Fibroblast of skin of abdomen (primary cell): ENCODE data around the gene PKD1L1.
"Not testable (repeated sequence)": the region's sequence is repeated elsewhere in the genome, so short reads cannot be mapped to it uniquely, and the experiment has no call there.

Experiments used
- DNase-seq: peaks from one replicate; pipeline ENCODE4 v3.0.0-alpha.2; 2013

PKD1L1 gene

DNA sequence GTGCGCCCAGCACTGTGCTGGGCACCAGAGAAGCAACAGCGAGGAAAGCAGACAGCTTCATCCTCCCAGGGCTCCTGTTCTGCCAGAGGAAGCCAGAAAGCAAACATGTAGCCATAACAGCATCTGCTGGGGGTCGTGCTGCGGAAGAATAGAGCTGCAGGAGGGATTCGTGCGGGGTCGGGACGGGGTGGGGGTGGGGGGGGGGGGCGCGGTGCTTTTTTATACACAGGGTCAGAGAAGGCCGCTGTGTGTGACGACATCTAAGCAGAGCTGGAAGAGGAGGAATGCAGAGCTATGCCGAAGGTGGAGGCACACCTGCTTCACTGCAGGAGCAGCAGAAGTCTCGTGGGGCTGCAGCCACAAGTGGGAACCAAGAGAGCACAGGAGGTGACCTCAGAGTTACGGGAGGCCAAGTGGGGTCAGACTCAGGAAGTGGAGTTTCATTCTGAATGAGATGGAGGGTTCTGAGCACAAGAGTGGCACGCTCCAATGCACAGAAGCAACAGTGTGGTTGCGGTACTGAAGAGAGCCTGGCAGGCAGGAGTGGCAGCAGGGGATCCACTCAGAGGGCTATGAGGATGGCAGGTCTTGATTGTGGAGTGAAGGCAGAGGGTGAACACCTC lies 11.1 kb downstream of the PKD1L1 start:
- no peak for DNase-seq

DNA sequence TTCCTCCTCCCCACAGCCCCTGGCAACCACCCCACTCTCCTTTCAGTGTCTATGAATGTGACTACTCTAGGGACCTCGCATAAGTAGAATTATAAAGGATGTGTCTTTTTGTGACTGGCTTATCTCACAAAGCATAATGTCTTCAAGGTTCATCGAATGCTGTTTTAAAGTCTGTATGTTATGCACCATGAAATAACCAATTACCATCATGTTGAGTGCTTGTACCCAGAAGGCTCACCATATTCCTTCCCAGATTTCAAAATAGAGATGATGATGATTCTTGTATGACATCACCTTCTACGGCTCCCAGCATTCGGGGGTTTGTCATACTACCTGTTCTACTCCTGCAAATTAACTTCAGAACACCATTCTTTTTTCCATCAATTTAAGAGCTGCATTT lies 11.9 kb downstream of the PKD1L1 start:
- DNase-seq: no peak

DNA sequence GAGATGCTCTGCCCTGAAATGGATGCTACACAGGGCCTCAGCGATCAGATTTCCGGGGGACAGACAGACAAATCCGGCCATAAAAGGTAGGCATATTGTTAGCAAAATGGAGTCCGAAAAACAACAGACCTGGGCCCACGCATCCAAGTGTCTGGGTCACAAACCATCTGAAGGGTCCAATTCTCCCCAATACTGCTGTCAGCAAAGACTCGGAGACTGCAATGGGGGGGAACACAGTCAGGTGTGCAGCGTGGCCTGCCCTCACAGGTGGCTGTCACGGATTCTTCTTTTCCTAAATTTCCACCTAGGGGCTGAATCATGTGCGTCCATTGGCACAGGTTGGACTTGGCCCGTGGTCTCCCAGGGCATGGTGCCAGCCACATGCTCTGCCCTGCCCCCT lies 12.9 kb downstream of the PKD1L1 start:
- DNase-seq: no peak

DNA sequence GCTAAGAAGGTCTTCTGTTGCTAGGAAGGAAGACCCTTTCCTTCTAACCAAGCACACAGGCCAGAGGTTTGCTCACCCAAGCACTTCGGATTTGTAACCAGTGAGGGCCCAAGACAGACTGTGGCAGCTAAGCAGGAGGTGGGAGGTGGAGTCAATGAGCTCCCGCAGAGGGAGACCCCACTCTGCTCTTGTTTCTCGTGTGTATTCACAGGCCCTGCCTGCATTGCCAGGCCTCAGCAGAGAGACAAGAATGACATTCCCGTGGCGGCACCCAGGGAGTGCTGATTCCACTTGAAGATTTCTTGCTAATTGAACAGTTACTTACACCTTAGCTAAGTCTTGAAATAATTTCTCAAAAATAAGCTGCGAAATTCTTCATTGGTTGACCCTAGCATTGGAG lies 13.4 kb downstream of the PKD1L1 start:
- DNase-seq: no peak

DNA sequence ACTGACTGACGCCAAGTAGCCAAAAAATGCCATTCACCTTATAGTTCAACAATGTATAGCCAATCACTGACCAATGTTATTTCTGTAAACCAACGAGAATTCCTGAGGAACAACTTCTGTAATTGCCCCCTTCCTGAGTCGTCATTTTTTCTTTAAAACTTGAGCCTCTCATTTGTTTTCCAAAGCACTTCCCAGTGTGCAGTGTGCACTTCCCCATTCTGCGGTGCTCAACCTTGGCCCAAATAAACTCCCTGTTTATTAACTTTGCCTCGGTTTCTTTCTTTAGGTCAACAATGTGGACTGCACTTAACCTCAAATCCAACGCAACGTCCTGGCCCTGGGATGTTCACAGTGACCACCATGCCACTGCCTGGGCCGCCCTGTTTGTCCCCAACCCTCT lies 15.1 kb downstream of the PKD1L1 start:
- DNase-seq: no peak

DNA sequence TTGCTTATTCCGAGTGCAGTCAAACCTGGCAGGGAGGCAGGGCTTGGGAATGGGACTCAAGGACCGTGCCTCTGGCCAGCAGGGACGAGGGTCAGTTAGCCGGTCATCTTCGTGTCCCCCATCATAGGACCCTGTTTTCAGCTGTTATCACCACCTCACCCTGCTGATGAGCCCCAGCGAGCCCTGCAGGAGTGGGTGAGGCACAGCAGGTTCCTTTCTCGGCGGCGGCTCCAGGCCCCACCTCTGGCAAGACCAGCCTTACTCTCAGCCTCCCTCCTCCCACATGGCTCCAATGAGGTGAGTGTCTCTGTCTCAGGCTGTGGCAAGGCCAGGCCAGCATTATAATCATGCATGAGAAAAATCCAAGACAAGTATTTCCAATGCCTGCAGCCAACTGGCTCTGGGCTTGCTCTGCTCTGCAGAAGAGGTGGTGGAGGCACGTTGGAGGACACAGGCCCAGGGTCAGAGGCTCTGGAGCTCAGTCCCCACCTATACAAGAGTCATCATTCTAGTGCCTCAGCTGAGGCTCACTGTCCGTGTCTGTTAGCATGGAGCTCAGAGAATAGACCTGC lies 15.7 kb downstream of the PKD1L1 start:
- DNase-seq: no peak

DNA sequence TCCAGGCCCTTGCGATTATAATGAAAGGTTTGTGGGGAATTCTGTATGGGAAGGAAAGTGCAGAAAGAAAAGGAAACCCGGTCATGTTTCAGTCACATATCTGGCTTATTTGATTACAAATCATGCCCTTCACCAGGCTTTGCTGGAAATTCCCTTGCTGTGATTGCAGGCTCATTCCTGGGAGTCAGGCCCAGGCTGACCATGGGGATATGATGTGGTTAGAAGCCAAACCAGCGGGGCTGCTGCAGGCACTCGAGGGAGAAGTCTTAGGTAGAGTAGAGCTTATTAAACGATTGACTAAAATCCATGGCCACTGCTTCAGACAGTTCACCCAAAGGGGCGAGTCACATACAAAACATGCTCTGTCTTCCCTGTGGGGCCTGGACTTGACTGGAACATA lies 16.2 kb downstream of the PKD1L1 start:
- DNase-seq: peak; percentile 67

DNA sequence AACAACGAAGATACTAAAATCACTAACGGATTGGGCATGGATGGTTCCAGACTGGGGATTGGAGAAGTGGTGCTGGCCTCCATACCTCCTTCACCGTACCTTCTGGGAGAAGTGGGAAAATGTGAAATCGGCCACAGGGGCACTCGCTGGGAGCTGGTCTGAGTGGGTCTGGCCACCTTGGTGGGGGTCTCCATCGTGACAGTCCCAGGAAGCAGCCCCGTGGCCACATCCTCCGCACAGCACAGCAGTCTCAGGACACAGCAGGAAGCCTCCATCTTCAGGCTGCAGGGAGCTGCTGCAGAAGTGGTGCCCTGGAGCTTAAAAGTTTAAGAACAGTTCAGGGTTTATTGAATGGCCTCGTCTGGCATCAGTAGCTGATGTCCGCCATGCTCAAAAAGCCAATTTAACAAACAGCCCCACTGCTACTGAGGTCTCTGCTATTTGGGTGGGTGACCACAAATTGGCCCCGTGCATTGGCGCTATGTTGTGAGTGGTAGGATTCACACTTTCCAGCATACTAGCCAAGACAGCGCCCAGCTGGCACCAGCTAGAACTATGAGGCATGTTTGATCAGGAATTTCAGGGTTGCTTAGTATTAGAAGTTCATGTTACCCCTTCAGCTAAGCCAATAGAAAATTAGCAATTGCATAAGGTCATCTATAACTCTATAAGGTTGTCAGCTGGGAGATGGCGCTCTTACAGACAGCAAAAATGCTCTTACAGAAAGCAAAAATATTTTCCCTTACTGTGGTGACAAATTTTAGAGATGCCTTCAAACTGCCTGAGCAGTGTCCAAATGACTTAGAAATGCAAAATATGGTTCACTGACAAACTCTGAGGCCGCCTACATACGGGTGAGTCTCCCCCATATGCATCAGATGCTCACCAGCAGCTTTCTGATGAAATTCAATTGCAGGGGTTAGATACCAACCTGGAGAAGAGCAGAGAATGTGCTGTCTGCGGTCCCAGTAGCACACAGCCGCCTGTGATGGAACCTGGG lies 17.0 kb downstream of the PKD1L1 start:
- DNase-seq: peak; percentile 38

DNA sequence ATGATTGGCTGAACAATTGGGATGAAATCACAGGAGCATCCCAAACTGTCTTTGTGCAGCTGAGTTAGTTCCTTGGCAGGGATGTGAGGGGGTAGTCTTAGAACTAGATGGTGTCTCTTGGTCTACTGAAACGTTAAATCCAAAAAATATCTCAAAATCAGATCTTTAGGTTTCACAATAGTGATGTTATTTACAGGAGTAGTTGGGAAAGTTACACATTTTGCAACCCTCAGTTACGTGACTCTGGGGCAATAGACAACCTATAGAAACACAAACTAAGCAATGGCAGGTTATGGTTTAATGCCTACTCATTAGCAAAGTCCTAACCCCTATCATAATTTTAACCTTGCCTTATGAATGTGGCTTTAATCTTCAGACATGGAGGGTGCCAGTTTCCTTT lies 24.0 kb downstream of the PKD1L1 start:
- DNase-seq: no peak

DNA sequence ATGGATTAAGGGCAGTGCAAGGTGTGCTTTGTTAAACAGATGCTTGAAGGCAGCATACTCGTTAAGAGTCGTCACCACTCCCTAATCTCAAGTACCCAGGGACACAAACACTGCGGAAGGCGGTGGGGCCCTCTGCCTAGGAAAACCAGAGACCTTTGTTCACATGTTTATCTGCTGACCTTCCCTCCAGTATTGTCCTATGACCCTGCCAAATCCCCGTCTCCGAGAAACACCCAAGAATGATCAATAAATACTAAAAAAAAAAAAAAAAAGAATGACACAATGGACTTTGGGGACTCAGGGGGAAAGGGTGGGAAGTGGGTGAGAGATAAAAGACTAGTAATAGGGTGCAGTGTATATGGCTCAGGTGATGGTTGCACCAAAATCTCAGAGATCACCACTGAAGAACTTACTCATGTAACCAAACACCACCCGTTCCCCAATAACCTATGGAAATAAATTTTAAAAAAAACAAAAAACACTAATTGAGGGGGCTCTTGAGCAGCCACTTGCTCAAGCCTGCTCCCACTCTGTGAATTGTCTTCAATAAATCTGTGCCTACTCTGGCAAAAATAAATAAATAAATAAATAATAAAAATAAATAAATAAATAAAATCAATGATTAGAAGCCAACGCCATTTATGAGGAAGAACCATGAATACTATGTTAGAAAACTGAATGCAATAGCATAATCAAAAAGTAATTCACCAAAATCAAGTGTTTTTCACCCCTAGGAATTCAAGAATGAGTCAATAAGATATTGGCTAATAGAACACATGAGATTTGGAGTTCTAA lies 25.0 kb downstream of the PKD1L1 start:
- DNase-seq: not testable (repeated sequence)

DNA sequence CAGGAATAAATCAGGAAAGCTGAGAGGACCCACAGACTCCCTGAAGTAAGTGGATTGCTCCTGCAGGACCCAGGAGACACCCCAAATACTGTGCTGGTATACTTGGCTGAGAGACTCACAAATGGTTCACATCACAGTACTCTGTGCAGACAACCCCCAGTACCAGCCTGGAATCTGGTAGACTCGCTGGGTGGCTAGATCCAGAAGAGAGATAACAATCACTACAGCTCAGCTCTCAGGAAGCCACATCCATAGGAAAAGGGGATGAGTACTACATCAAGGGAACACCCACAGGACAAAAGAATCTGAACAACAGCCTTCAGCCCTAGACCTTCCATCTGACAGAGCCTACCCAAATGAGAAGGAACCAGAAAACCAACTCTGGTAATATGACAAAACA lies 31.8 kb downstream of the PKD1L1 start:
- DNase-seq: peak; percentile 52

DNA sequence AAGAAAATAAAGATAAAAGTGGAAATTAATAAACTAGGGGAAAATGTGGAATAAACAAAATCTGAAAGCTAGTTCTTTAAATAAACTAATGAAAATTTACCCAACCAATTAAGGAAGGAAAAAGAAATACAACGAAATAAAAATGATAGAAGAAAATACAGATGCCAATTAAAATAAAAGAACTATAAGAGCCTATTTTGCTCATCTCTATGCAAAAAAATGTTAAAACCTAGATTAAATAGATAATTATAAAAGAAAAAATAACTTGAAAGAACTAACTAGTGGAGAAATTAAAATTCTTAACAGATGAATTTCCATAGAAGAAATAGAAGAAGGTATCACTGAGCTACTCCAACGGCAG lies 32.7 kb downstream of the PKD1L1 start:
- no peak for DNase-seq

DNA sequence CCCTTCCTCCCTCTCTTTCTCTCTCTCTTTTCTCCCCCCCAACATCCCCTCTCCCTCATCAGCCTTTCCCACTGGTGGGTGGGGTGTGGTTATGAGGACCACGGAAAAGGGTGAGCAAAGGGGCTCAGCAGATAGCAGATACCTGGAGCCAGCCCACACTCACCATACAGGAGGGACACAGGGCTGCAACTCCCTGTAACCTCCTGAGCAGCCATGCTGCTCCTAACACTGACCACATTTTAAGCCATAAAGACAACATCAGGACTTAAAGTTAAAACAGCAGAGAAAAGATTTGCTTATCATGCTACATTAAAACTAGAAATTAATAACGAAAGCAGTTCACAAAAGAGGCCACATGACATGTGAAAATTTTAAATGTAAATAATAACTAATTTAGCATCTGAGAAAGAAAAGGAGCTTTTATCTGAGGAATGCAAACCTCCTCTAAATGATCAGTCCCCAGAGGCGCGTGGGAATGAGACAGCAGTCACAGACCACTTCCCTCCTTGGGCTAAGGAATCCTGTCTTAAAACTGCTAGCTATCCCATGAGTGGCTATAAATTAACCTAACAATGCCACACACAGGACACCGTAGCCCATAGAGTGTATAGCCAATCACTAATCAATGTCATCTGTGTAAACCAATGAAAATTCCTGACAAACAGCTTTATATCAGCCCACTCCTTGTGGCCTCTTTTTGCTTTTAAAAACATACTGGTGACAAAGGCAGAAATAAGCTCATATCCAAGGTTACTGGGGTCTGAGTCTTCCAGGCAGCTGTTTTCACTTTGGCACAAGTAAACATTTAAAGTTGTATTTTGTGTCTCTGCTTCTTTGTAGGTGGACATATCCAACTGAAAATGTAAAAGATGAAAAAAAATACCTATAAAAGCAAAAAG lies 33.3 kb downstream of the PKD1L1 start:
- DNase-seq: peak; percentile 70

DNA sequence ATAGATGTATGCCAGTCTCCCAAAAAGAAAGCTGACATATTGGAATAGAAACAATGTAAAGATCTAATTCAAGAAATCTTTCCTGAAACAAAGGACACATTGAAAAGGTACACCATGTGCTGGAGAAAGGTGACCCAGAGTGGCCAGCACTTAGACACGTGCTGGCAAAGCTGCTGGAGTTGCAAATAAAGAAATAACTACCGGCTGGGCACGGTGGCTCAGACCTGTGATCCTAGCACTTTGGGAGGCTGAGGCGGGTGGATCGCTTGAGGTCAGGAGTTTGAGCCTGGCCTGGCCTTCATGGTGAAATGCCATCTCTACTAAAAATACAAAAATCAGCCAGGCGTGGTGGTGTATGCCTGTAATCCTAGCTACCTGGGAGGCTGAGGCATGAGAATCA lies 35.9 kb downstream of the PKD1L1 start:
- DNase-seq: no peak

DNA sequence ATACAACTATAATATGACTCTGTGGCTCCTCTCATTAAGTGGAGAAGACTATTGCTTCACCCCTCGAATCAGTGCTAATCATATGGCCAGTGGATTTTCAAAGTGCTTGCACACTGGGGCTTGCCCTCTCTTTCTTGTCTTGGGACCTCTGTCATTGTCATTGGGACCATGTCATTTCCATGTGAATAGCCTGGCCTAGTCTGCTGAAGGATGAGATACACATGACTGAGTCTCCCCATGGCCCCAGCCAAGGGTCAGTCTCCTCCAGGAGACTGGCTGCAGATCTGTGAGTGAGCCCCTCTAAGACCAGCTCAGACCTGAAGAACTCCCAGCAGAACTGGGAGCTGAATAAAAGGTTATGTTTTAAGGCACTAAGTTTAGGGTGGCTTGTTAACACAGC lies 39.5 kb downstream of the PKD1L1 start:
- DNase-seq: no peak

DNA sequence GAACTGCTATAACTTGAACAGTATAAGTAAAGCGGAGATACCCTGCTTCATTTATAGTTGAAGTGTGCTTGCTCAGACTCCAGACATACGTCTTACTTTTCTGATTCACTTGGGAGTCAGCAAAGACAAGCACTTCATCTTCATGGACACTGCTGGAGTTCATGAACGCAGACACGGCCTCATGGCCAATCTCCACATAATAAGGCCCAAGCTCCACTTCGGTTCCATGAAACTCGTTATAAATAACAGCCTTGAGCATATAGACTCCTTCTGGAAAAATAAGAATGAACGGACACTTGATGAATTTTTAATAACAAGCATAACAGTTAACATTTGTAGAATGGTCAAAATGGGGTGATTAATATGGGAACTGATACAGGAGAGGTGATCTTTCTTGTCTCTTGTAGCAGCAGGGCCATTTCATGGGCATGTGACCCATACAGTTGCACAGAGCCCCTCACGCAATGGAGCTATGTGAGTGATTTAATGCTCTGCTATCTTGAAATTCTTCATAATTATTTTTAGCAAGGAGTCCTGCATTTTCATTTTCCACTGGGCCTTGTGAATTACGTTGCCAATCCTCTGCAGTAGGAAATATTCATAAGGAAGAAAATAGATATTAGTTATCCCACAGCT lies 40.2 kb downstream of the PKD1L1 start:
- DNase-seq: no peak

DNA sequence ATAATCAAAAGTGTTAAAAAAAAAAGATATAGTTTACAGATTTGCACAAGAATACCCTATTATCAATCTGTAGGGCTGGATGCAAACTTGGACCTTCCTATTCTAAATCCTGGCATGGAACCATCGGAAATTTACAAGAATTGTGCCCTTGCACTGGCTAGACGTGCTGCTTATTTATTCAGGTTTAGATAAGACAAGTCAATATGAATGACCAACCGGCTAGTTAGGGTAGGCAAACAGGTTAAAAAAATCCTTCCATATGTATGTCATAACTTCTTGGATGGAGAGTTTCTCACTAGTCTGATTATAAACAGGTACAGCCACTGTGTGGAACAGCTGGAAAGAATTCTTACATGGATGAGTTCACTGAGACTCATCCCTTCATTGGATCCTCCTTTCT lies 41.4 kb downstream of the PKD1L1 start:
- DNase-seq: no peak

DNA sequence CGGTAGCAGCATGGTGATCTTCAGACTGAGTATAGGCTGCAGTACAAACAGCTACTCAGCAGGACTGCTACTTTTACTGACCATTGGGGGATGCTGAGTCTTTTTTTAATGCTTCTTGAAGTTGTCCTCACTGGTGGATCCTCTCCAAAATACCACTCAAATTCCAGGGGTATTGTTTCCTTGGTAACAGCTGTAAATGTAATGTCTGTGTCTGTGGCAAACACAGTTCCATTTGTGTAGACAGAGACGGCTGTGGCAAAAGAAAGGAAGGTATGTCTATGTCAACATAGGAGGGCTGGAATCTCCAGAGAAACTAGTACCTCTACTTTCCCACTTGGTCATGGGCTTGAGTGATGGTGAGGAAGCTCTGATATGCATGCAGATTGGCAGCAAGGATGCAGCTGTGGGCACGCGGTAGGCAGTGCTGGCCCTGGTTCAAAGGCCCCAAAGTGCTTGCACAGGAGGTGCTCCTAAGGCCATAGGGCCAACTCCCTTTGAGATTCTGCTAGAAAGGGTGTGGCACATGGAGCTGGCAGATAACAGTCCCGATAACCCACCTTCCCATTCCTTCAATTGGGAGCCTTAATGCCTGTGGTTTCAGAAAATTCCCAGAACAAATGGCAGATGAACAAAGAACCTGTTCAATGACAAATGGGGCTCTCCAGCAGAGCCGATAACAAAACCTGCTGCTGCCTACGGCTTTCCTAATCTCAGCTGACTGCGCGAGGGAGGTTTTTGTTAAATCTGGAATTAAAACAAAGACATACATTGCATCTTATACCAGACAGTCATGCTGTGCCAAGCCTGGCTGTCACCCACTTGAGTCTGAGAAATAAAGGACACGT lies 43.0 kb downstream of the PKD1L1 start:
- peak; percentile 46 for DNase-seq

DNA sequence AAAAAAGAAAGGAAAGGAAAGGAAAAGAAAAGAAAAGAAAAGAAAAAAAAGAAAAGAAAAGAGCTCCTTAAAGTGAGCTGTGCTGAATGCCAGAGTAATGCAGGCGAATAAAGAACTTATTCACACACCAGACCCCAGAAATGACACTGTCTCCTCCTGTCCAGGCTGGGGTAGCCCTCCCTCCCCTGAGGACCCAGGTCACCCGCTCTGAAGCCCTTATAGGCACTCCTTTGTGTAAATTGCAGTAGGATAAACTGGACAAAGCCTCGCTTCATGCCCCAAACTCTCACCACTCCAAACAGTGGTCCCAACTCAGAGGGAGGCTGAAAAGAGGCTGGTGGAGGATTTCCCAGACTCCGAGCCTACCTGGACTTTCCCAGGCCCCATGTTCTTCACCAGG lies 46.3 kb downstream of the PKD1L1 start:
- no peak for DNase-seq

DNA sequence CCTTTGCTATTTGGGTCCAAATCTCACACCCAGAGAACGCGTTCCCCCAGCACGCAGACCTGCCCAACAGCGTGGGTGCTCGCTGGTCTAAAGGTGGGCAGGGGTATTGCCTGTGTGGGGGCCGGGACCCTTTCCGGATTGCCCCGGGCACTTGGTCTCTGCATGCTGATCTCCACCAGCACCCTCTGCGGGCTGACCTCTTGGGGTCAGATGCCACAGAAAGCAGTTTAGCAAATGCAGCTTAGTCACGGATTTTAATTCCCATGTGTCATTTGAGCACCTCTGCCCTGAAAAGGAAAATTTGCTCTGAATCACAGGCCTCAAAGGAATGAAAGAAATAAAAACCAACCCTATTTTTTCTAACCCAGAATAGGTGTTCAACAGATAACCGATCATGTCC lies 46.7 kb downstream of the PKD1L1 start:
- DNase-seq: peak; percentile 13
